ENCODE measurements around the gene PLEKHG4B. TPM values are rescaled to one million over a fixed set of nuclear protein-coding genes. Genes with fewer than 3 reads are reported as not detected.

Gene PLEKHG4B
- polyA plus RNA-seq, 6 donors from 2014 or later = 0.03 TPM; not detected in 5

- DNase-seq (no peak), ATAC-seq (ENCODE audit: low read depth in 2 of 2) (no peak)
- H3K27me3 Mint-ChIP-seq = peaks cover 0 to 10% (median 6%) of the 10 kb centered on the region in 3 donors
- peak overlapping the region in 1 of 6 donors; percentile 29 for H3K27ac Mint-ChIP-seq
- no peaks in the 10 kb centered on the region for H3K36me3 Mint-ChIP-seq
- H3K4me3 Mint-ChIP-seq = no peak overlapping the region
- H3K9me3 Mint-ChIP-seq = peaks cover 0 to 3% (median 0%) of the 10 kb centered on the region in 7 donors
- peaks cover 0 to 5% (median 0%) of the 10 kb centered on the region in 3 donors for H3K4me1 Mint-ChIP-seq
Observed at GRCh38 chr5:139579-140442, 47.8 kb downstream of the PLEKHG4B start.

GRCh38 chr5:140443-140829 is 48.5 kb downstream of the PLEKHG4B start:
- DNase-seq (no peak), ATAC-seq (ENCODE audit: low read depth in 2 of 2) (no peak)
- H3K4me3 Mint-ChIP-seq = no peak overlapping the region
- H3K9me3 Mint-ChIP-seq = peaks cover 0 to 5% (median 0%) of the 10 kb centered on the region in 7 donors
- H3K27ac Mint-ChIP-seq = no peak overlapping the region
- peaks cover 0 to 5% (median 0%) of the 10 kb centered on the region in 3 donors for H3K4me1 Mint-ChIP-seq
- no peaks in the 10 kb centered on the region for H3K36me3 Mint-ChIP-seq
- H3K27me3 Mint-ChIP-seq = peaks cover 0 to 10% (median 8%) of the 10 kb centered on the region in 3 donors

GRCh38 chr5:141211-141610 is 49.2 kb downstream of the PLEKHG4B start:
- Mint-ChIP-seq H3K36me3 (no peaks in the 10 kb centered on the region), H3K9me3 (peaks cover 0 to 6% (median 0%) of the 10 kb centered on the region in 7 donors), H3K27ac (no peak overlapping the region), H3K4me3 (no peak overlapping the region), H3K4me1 (peaks cover 0 to 5% (median 0%) of the 10 kb centered on the region in 3 donors), H3K27me3 (peaks cover 0 to 10% (median 8%) of the 10 kb centered on the region in 3 donors)
- DNase-seq (no peak), ATAC-seq (ENCODE audit: low read depth in 2 of 2) (no peak)

GRCh38 chr5:141761-142160 is 49.8 kb downstream of the PLEKHG4B start:
- Mint-ChIP-seq H3K9me3 (peaks cover 0 to 8% (median 2%) of the 10 kb centered on the region in 7 donors), H3K4me3 (no peak overlapping the region), H3K27me3 (peaks cover 0 to 16% (median 8%) of the 10 kb centered on the region in 3 donors), H3K27ac (no peak overlapping the region), H3K4me1 (peaks cover 0 to 5% (median 0%) of the 10 kb centered on the region in 3 donors), H3K36me3 (peaks cover 0 to 5% of the 10 kb centered on the region in 2 donors)
- no peak for ATAC-seq (ENCODE audit: low read depth in 2 of 2)
- DNase-seq = no peak

GRCh38 chr5:142246-142810 is 50.4 kb downstream of the PLEKHG4B start:
- peaks cover 0 to 5% (median 0%) of the 10 kb centered on the region in 3 donors for H3K4me1 Mint-ChIP-seq
- H3K27me3 Mint-ChIP-seq = peaks cover 0 to 20% (median 8%) of the 10 kb centered on the region in 3 donors
- ATAC-seq (ENCODE audit: low read depth in 2 of 2) (no peak), DNase-seq (no peak)
- H3K36me3 Mint-ChIP-seq = peaks cover 0 to 11% of the 10 kb centered on the region in 2 donors
- peak overlapping the region in 1 of 6 donors; percentile 11 for H3K27ac Mint-ChIP-seq
- peaks cover 5 to 14% (median 8%) of the 10 kb centered on the region in 7 donors for H3K9me3 Mint-ChIP-seq
- H3K4me3 Mint-ChIP-seq = no peak overlapping the region

GRCh38 chr5:143041-143440 is 51.1 kb downstream of the PLEKHG4B start:
- peaks cover 0 to 5% (median 0%) of the 10 kb centered on the region in 3 donors for H3K4me1 Mint-ChIP-seq
- H3K36me3 Mint-ChIP-seq = peaks cover 0 to 18% of the 10 kb centered on the region in 2 donors
- peak overlapping the region in 1 of 8 donors; percentile 15 for H3K4me3 Mint-ChIP-seq
- ATAC-seq (ENCODE audit: low read depth in 2 of 2) (no peak), DNase-seq (no peak)
- no peak overlapping the region for H3K27ac Mint-ChIP-seq
- H3K27me3 Mint-ChIP-seq = peaks cover 0 to 20% (median 8%) of the 10 kb centered on the region in 3 donors
- H3K9me3 Mint-ChIP-seq = peaks cover 12 to 20% (median 15%) of the 10 kb centered on the region in 7 donors

GRCh38 chr5:144941-145340 is 53.0 kb downstream of the PLEKHG4B start:
- ATAC-seq (ENCODE audit: low read depth in 2 of 2) = no peak
- H3K27ac Mint-ChIP-seq = no peak overlapping the region
- peaks cover 0 to 5% (median 0%) of the 10 kb centered on the region in 3 donors for H3K4me1 Mint-ChIP-seq
- H3K4me3 Mint-ChIP-seq = no peak overlapping the region
- peaks cover 16 to 31% (median 22%) of the 10 kb centered on the region in 7 donors for H3K9me3 Mint-ChIP-seq
- H3K36me3 Mint-ChIP-seq = peaks cover 0 to 21% of the 10 kb centered on the region in 2 donors
- peaks cover 0 to 20% (median 8%) of the 10 kb centered on the region in 3 donors for H3K27me3 Mint-ChIP-seq
- DNase-seq = no peak

GRCh38 chr5:145585-146323 is 53.8 kb downstream of the PLEKHG4B start:
- H3K27me3 Mint-ChIP-seq = peaks cover 0 to 20% (median 8%) of the 10 kb centered on the region in 3 donors
- peaks cover 16 to 31% (median 22%) of the 10 kb centered on the region in 7 donors for H3K9me3 Mint-ChIP-seq
- ATAC-seq (ENCODE audit: low read depth in 2 of 2) (no peak), DNase-seq (no peak)
- H3K4me1 Mint-ChIP-seq = peaks cover 0 to 5% (median 0%) of the 10 kb centered on the region in 3 donors
- H3K36me3 Mint-ChIP-seq = peaks cover 0 to 21% of the 10 kb centered on the region in 2 donors
- no peak overlapping the region for H3K4me3 Mint-ChIP-seq
- H3K27ac Mint-ChIP-seq = no peak overlapping the region

GRCh38 chr5:147751-148150 is 55.8 kb downstream of the PLEKHG4B start:
- no peak for ATAC-seq (ENCODE audit: low read depth in 2 of 2)
- peaks cover 0 to 21% of the 10 kb centered on the region in 2 donors for H3K36me3 Mint-ChIP-seq
- no peak for DNase-seq
- H3K27me3 Mint-ChIP-seq = peaks cover 0 to 12% (median 8%) of the 10 kb centered on the region in 3 donors
- H3K27ac Mint-ChIP-seq = no peak overlapping the region
- H3K9me3 Mint-ChIP-seq = peaks cover 16 to 31% (median 22%) of the 10 kb centered on the region in 7 donors
- H3K4me3 Mint-ChIP-seq = no peak overlapping the region
- no peaks in the 10 kb centered on the region for H3K4me1 Mint-ChIP-seq

- H3K27ac Mint-ChIP-seq = no peak overlapping the region
- no peak for DNase-seq
- no peaks in the 10 kb centered on the region for H3K4me1 Mint-ChIP-seq
- peaks cover 0 to 10% (median under 1%) of the 10 kb centered on the region in 3 donors for H3K27me3 Mint-ChIP-seq
- H3K4me3 Mint-ChIP-seq = no peak overlapping the region
- H3K9me3 Mint-ChIP-seq = peaks cover 16 to 30% (median 20%) of the 10 kb centered on the region in 7 donors
- peaks cover 0 to 21% of the 10 kb centered on the region in 2 donors for H3K36me3 Mint-ChIP-seq
- ATAC-seq (ENCODE audit: low read depth in 2 of 2) = no peak
Observed at GRCh38 chr5:149745-150485, 57.9 kb downstream of the PLEKHG4B start.

GRCh38 chr5:150746-151145 is 58.8 kb downstream of the PLEKHG4B start:
- ATAC-seq (ENCODE audit: low read depth in 2 of 2) (no peak), DNase-seq (no peak)
- Mint-ChIP-seq H3K4me1 (no peaks in the 10 kb centered on the region), H3K4me3 (no peak overlapping the region), H3K27me3 (peaks cover 0 to 10% (median 0%) of the 10 kb centered on the region in 3 donors), H3K9me3 (peaks cover 16 to 30% (median 20%) of the 10 kb centered on the region in 7 donors), H3K36me3 (peaks cover 0 to 21% of the 10 kb centered on the region in 2 donors), H3K27ac (no peak overlapping the region)

GRCh38 chr5:152077-152476 is 60.1 kb downstream of the PLEKHG4B start:
- Mint-ChIP-seq H3K36me3 (peaks cover 0 to 13% of the 10 kb centered on the region in 2 donors), H3K4me1 (no peaks in the 10 kb centered on the region)
- ATAC-seq (ENCODE audit: low read depth in 2 of 2) = no peak

More at GRCh38 chr5:152077-152476, 60.1 kb downstream of the PLEKHG4B start:
- no peak overlapping the region for H3K4me3 Mint-ChIP-seq
- no peak overlapping the region for H3K27ac Mint-ChIP-seq
- H3K9me3 Mint-ChIP-seq = peaks cover 9 to 26% (median 17%) of the 10 kb centered on the region in 7 donors
- H3K27me3 Mint-ChIP-seq = peaks cover 0 to 2% (median 0%) of the 10 kb centered on the region in 3 donors
- no peak for DNase-seq
